ENCODE results near the gene SDK1. TPM values are rescaled to one million over a fixed set of nuclear protein-coding genes. Genes with fewer than 3 reads are reported as not detected.
A peak's percentile ranks its signal among the peaks of the same experiment; 100 is the strongest.

SDK1 gene
- total RNA-seq, 4 donors from 2014 or later: under 0.01 to 16.2 (median 7.2) TPM

DNA sequence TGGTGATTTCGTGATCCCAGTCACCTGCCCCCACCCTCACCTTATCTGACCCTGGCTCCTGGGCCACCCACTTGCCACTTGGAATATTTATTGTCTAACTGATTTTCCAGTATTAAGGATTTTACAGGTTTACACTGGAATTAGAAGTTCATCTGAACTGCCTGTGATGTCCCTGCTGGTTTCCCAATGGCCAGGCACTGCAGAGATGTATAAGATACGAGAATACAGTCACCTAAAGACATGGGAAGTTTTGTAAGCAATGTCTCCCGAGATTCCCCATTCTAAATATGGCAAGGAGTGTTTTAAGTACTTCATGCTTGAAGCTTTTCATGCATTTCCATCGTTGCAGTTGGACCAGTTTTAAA lies 592.7 kb downstream of the SDK1 start:
- H3K27ac ChIP-seq: no peak overlapping the region
- no peak overlapping the region for H3K4me3 ChIP-seq
- H3K4me1 ChIP-seq: no peaks in the 10 kb centered on the region
- TF ChIP-seq, protein P1, sequence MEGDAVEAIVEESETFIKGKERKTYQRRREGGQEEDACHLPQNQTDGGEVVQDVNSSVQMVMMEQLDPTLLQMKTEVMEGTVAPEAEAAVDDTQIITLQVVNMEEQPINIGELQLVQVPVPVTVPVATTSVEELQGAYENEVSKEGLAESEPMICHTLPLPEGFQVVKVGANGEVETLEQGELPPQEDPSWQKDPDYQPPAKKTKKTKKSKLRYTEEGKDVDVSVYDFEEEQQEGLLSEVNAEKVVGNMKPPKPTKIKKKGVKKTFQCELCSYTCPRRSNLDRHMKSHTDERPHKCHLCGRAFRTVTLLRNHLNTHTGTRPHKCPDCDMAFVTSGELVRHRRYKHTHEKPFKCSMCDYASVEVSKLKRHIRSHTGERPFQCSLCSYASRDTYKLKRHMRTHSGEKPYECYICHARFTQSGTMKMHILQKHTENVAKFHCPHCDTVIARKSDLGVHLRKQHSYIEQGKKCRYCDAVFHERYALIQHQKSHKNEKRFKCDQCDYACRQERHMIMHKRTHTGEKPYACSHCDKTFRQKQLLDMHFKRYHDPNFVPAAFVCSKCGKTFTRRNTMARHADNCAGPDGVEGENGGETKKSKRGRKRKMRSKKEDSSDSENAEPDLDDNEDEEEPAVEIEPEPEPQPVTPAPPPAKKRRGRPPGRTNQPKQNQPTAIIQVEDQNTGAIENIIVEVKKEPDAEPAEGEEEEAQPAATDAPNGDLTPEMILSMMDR (IDR thresholded peaks at IDR 0.05): no peak
- TF ChIP-seq POLR2A (IDR thresholded peaks at IDR 0.05): no peak
- H3K27me3 ChIP-seq: no peaks in the 10 kb centered on the region
- no peaks in the 10 kb centered on the region for H3K9me3 ChIP-seq
- H3K36me3 ChIP-seq: no peaks in the 10 kb centered on the region
- intact Hi-C loops (cut with DNase I; ENCODE audit: low total_unique reads): no loop called here
- DNase-seq: no peak

DNA sequence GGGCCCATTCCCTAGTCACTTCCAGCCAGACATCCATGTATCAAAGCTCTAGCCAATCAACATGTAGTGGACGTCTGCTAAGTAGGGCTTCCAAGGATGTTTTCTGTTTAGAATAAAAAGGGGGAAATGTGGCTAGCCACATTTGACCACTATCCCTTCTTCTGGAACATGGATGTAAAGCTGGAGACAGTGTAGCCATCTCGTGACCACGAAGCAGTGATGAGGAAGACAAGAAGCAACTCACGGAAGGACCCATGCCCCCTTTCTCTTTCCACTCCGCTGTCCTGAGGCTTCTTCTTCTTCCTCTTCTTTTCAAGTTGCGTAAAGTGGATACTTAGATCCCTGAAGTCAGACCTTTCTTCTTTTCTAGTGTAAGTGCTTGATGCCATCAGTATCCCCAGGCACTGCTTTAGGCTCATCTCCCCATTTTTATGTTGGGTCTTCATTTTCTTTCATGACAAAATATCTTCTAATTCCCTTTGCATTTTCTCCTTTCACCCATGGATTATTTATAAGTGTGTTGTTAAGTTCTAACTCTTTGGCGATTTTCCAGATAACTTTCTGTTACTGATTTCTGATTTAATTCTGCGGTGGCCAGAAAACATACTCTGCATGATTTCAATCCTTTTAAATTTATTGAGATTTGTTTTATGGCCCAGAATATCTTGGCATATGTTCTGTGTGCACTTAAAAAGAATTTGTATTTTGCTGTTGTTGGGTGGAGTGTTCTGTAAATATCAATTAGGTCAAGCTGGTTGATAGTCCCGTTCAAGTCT lies 594.5 kb downstream of the SDK1 start:
- H3K27me3 ChIP-seq: no peaks in the 10 kb centered on the region
- no peak overlapping the region for H3K27ac ChIP-seq
- intact Hi-C loops (cut with DNase I; ENCODE audit: low total_unique reads): no loop called here
- H3K9me3 ChIP-seq: no peaks in the 10 kb centered on the region
- no peak overlapping the region for H3K4me3 ChIP-seq
- TF ChIP-seq, protein P1 (IDR thresholded peaks at IDR 0.05): no peak
- TF ChIP-seq POLR2A (IDR thresholded peaks at IDR 0.05): no peak
- H3K36me3 ChIP-seq: no peaks in the 10 kb centered on the region
- no peak for DNase-seq
- H3K4me1 ChIP-seq: no peaks in the 10 kb centered on the region

DNA sequence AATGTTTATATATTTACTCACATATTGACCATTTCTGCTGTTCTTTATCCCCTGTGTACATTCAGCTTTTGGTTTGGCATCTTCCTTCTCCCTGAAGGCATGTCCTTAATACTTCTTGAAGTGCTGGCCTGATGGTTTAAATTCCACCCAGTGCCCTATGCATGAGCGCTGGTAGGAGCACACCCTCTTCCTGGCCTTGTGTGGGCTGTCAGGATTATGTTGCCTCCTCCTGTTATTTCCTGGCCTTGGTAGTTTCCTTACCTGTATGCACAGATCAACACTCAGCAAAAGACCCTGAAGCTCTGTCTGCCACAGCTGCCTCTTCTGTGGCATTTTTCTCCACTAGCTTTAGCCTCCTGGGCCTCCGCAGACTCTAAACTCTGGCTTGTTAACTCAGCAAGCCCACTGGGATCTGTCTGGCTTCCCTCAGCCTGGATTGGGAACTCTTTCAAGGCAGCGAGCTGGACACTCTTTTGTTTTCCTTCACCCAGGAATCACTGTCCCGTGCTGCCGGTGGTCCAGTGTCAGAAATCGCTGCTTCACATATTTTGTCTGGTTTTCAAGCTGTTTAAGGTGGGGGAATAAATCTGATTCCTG lies 595.2 kb downstream of the SDK1 start:
- H3K9me3 ChIP-seq: no peaks in the 10 kb centered on the region
- no peaks in the 10 kb centered on the region for H3K36me3 ChIP-seq
- peak overlapping the region in 1 of 2 donors; percentile 33 for H3K27ac ChIP-seq
- H3K4me1 ChIP-seq: no peaks in the 10 kb centered on the region
- DNase-seq: no peak
- TF ChIP-seq POLR2A (IDR thresholded peaks at IDR 0.05): no peak
- TF ChIP-seq, protein P1 (IDR thresholded peaks at IDR 0.05): no peak
- no peaks in the 10 kb centered on the region for H3K27me3 ChIP-seq
- intact Hi-C loops (cut with DNase I; ENCODE audit: low total_unique reads): no loop called here
- H3K4me3 ChIP-seq: no peak overlapping the region

DNA sequence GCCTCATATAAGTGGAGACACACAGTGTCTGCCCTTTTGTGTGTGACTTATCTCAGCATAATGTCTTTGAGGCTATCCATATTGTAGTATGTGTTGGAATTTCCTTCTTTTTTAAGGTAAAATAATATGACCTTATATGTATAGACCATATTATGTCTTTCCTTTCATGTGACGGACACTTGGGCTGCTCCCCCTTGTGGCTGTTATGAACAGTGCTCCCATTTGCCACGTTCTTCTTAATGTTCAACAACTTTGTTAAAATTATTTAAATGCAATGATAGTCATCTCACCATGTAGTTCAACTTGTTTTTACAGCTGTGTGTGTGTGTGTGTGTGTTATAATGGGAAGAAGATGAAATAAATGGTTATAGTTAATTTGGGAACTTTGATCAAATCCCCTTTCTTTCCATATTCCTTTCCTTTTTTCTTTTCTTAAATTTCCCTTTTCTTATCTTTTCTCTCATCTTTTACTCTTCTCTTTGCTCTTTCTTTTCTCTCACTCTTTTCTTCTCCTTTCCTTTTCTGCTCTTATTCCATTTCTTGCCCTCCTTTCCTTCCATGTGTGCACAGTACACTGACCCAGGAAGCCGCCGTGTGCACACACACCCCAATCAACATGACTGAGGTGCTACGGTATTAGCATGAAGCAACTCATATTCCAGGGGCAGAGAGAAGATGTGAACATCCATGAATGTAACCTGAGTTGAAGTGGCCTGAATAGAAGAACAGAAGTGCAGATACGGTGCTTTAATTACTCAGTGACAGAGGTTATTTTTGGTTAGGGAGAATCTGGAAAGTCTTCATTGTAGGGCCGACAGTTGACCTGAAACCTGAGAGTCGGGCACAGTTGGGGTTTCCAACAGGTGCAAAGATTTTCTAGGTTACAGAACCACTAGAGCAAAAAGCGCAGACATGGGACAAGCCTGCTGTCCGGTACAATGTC lies 596.6 kb downstream of the SDK1 start:
- Histone ChIP-seq H3K36me3 (no peaks in the 10 kb centered on the region), H3K4me1 (no peaks in the 10 kb centered on the region), H3K4me3 (no peak overlapping the region), H3K27ac (no peak overlapping the region), H3K9me3 (no peaks in the 10 kb centered on the region), H3K27me3 (no peaks in the 10 kb centered on the region)
- TF ChIP-seq, protein P1 (IDR thresholded peaks at IDR 0.05): peak; percentile 48 to 62 (median 54)
- no peak for TF ChIP-seq POLR2A (IDR thresholded peaks at IDR 0.05)
- peak in 1 of 2 donors; percentile 29 for DNase-seq
- intact Hi-C loops (cut with DNase I; ENCODE audit: low total_unique reads): no loop called here

All from uterus (tissue), 4 donors.